ENCODE measurements around the gene ADARB2. TPM values are rescaled to one million over a fixed set of nuclear protein-coding genes. Genes with fewer than 3 reads are reported as not detected.
"Not testable (repeated sequence)": the region's sequence is repeated elsewhere in the genome, so short reads cannot be mapped to it uniquely, and the experiment has no call there.

ADARB2 gene
- total and polyA plus RNA-seq, 5 donors from 2014 or later: 0.27 to 2.9 (median 0.69) TPM; not detected in 1

- Mint-ChIP-seq H3K9me3 (peaks cover 0 to 2% (median 0%) of the 10 kb centered on the region in 7 donors), H3K4me3 (no peak overlapping the region), H3K27me3 (no peaks in the 10 kb centered on the region), H3K36me3 (no peaks in the 10 kb centered on the region), H3K4me1 (peaks cover 0 to 2% (median 0%) of the 10 kb centered on the region in 4 donors), H3K27ac (no peak overlapping the region)
- Histone ChIP-seq H3K4me1 (ENCODE audit: control insufficient read depth, insufficient read depth, low read length, poor library complexity, severe bottlenecking) (no peaks in the 10 kb centered on the region), H3K27me3 (ENCODE audit: control insufficient read depth, insufficient read depth, low read length) (no peaks in the 10 kb centered on the region), H3K36me3 (ENCODE audit: control insufficient read depth, insufficient read depth, low read length) (no peaks in the 10 kb centered on the region), H3K27ac (ENCODE audit: insufficient read depth, low read length, poor library complexity, severe bottlenecking) (no peak overlapping the region), H3K9me3 (ENCODE audit: control insufficient read depth in 2 of 2, low read length in 2 of 2) (no peaks in the 10 kb centered on the region), H3K4me3 (ENCODE audit: low read depth, low read length) (no peak overlapping the region)
- DNase-seq (no peak), ATAC-seq (ENCODE audit: low read depth in 2 of 2) (no peak)
Measured at GRCh38 chr10:1399431-1400100, 337.8 kb downstream of the ADARB2 start.

- Mint-ChIP-seq H3K4me1 (peaks cover 0 to 2% (median 0%) of the 10 kb centered on the region in 4 donors), H3K27ac (no peak overlapping the region), H3K9me3 (peaks cover 0 to 2% (median 0%) of the 10 kb centered on the region in 7 donors), H3K36me3 (no peaks in the 10 kb centered on the region), H3K4me3 (no peak overlapping the region), H3K27me3 (no peaks in the 10 kb centered on the region)
- H3K27me3 ChIP-seq (ENCODE audit: control insufficient read depth, insufficient read depth, low read length): no peaks in the 10 kb centered on the region
- no peaks in the 10 kb centered on the region for H3K4me1 ChIP-seq (ENCODE audit: control insufficient read depth, insufficient read depth, low read length, poor library complexity, severe bottlenecking)
- no peak for DNase-seq
- H3K4me3 ChIP-seq (ENCODE audit: low read depth, low read length): no peak overlapping the region
- H3K27ac ChIP-seq (ENCODE audit: insufficient read depth, low read length, poor library complexity, severe bottlenecking): no peak overlapping the region
- no peak for ATAC-seq (ENCODE audit: low read depth in 2 of 2)
- no peaks in the 10 kb centered on the region for H3K9me3 ChIP-seq (ENCODE audit: control insufficient read depth in 2 of 2, low read length in 2 of 2)
- no peaks in the 10 kb centered on the region for H3K36me3 ChIP-seq (ENCODE audit: control insufficient read depth, insufficient read depth, low read length)
Measured at GRCh38 chr10:1398626-1399410, 338.5 kb downstream of the ADARB2 start.

GRCh38 chr10:1398116-1398515 lies 339.2 kb downstream of the ADARB2 start:
- not testable (repeated sequence) for H3K4me3 ChIP-seq (ENCODE audit: low read depth, low read length); H3K9me3 ChIP-seq (ENCODE audit: control insufficient read depth in 2 of 2, low read length in 2 of 2); H3K9me3 Mint-ChIP-seq; H3K27ac ChIP-seq (ENCODE audit: insufficient read depth, low read length, poor library complexity, severe bottlenecking); H3K27me3 Mint-ChIP-seq; H3K27ac Mint-ChIP-seq; ATAC-seq (ENCODE audit: low read depth in 2 of 2); H3K27me3 ChIP-seq (ENCODE audit: control insufficient read depth, insufficient read depth, low read length); H3K4me1 ChIP-seq (ENCODE audit: control insufficient read depth, insufficient read depth, low read length, poor library complexity, severe bottlenecking); DNase-seq; H3K4me3 Mint-ChIP-seq; H3K36me3 Mint-ChIP-seq; H3K36me3 ChIP-seq (ENCODE audit: control insufficient read depth, insufficient read depth, low read length); H3K4me1 Mint-ChIP-seq

GRCh38 chr10:1396297-1396635 lies 341.1 kb downstream of the ADARB2 start:
- Mint-ChIP-seq H3K4me1 (peaks cover 0 to 2% (median 0%) of the 10 kb centered on the region in 4 donors), H3K27ac (no peak overlapping the region), H3K4me3 (no peak overlapping the region), H3K27me3 (no peaks in the 10 kb centered on the region), H3K9me3 (peaks cover 0 to 2% (median 0%) of the 10 kb centered on the region in 7 donors), H3K36me3 (no peaks in the 10 kb centered on the region)
- Histone ChIP-seq H3K36me3 (ENCODE audit: control insufficient read depth, insufficient read depth, low read length) (no peaks in the 10 kb centered on the region), H3K4me1 (ENCODE audit: control insufficient read depth, insufficient read depth, low read length, poor library complexity, severe bottlenecking) (no peaks in the 10 kb centered on the region), H3K27me3 (ENCODE audit: control insufficient read depth, insufficient read depth, low read length) (no peaks in the 10 kb centered on the region), H3K9me3 (ENCODE audit: control insufficient read depth in 2 of 2, low read length in 2 of 2) (no peaks in the 10 kb centered on the region), H3K4me3 (ENCODE audit: low read depth, low read length) (no peak overlapping the region), H3K27ac (ENCODE audit: insufficient read depth, low read length, poor library complexity, severe bottlenecking) (no peak overlapping the region)
- ATAC-seq (ENCODE audit: low read depth in 2 of 2): no peak
- no peak for DNase-seq

- Histone ChIP-seq H3K4me3 (ENCODE audit: low read depth, low read length) (no peak overlapping the region), H3K4me1 (ENCODE audit: control insufficient read depth, insufficient read depth, low read length, poor library complexity, severe bottlenecking) (no peaks in the 10 kb centered on the region), H3K36me3 (ENCODE audit: control insufficient read depth, insufficient read depth, low read length) (no peaks in the 10 kb centered on the region), H3K27ac (ENCODE audit: insufficient read depth, low read length, poor library complexity, severe bottlenecking) (no peak overlapping the region), H3K9me3 (ENCODE audit: control insufficient read depth in 2 of 2, low read length in 2 of 2) (no peaks in the 10 kb centered on the region), H3K27me3 (ENCODE audit: control insufficient read depth, insufficient read depth, low read length) (no peaks in the 10 kb centered on the region)
- no peaks in the 10 kb centered on the region for H3K27me3 Mint-ChIP-seq
- peaks cover 0 to 2% (median 0%) of the 10 kb centered on the region in 7 donors for H3K9me3 Mint-ChIP-seq
- no peak overlapping the region for H3K27ac Mint-ChIP-seq
- ATAC-seq (ENCODE audit: low read depth in 2 of 2) (no peak), DNase-seq (no peak)
- no peak overlapping the region for H3K4me3 Mint-ChIP-seq
- H3K36me3 Mint-ChIP-seq: no peaks in the 10 kb centered on the region
- H3K4me1 Mint-ChIP-seq: peaks cover 0 to under 1% (median 0%) of the 10 kb centered on the region in 4 donors
Measured at GRCh38 chr10:1395481-1396296, 341.6 kb downstream of the ADARB2 start.

GRCh38 chr10:1395025-1395480 lies 342.3 kb downstream of the ADARB2 start:
- H3K27me3 Mint-ChIP-seq: no peaks in the 10 kb centered on the region
- H3K36me3 Mint-ChIP-seq: no peaks in the 10 kb centered on the region
- Histone ChIP-seq H3K4me3 (ENCODE audit: low read depth, low read length) (no peak overlapping the region), H3K27ac (ENCODE audit: insufficient read depth, low read length, poor library complexity, severe bottlenecking) (no peak overlapping the region), H3K9me3 (ENCODE audit: control insufficient read depth in 2 of 2, low read length in 2 of 2) (no peaks in the 10 kb centered on the region), H3K4me1 (ENCODE audit: control insufficient read depth, insufficient read depth, low read length, poor library complexity, severe bottlenecking) (no peaks in the 10 kb centered on the region), H3K27me3 (ENCODE audit: control insufficient read depth, insufficient read depth, low read length) (no peaks in the 10 kb centered on the region), H3K36me3 (ENCODE audit: control insufficient read depth, insufficient read depth, low read length) (no peaks in the 10 kb centered on the region)
- H3K9me3 Mint-ChIP-seq: peaks cover 0 to 2% (median 0%) of the 10 kb centered on the region in 7 donors
- H3K27ac Mint-ChIP-seq: no peak overlapping the region
- H3K4me3 Mint-ChIP-seq: no peak overlapping the region
- ATAC-seq (ENCODE audit: low read depth in 2 of 2) (no peak), DNase-seq (no peak)
- H3K4me1 Mint-ChIP-seq: no peaks in the 10 kb centered on the region

GRCh38 chr10:1394155-1394912 lies 343.0 kb downstream of the ADARB2 start:
- Histone ChIP-seq H3K27me3 (ENCODE audit: control insufficient read depth, insufficient read depth, low read length) (no peaks in the 10 kb centered on the region), H3K9me3 (ENCODE audit: control insufficient read depth in 2 of 2, low read length in 2 of 2) (no peaks in the 10 kb centered on the region), H3K4me1 (ENCODE audit: control insufficient read depth, insufficient read depth, low read length, poor library complexity, severe bottlenecking) (no peaks in the 10 kb centered on the region), H3K27ac (ENCODE audit: insufficient read depth, low read length, poor library complexity, severe bottlenecking) (no peak overlapping the region), H3K4me3 (ENCODE audit: low read depth, low read length) (no peak overlapping the region), H3K36me3 (ENCODE audit: control insufficient read depth, insufficient read depth, low read length) (no peaks in the 10 kb centered on the region)
- H3K27me3 Mint-ChIP-seq: no peaks in the 10 kb centered on the region
- no peak overlapping the region for H3K27ac Mint-ChIP-seq
- peaks cover 0 to 2% (median 0%) of the 10 kb centered on the region in 7 donors for H3K9me3 Mint-ChIP-seq
- H3K4me3 Mint-ChIP-seq: no peak overlapping the region
- ATAC-seq (ENCODE audit: low read depth in 2 of 2) (peak in 1 of 2 donors; percentile 24), DNase-seq (no peak)
- H3K36me3 Mint-ChIP-seq: no peaks in the 10 kb centered on the region
- no peaks in the 10 kb centered on the region for H3K4me1 Mint-ChIP-seq
